SK-N-SH (cell line): ENCODE data around the gene CLCNKB. TPM values are rescaled to one million over a fixed set of nuclear protein-coding genes. Genes with fewer than 3 reads are reported as not detected.

ENCODE experiments used
- CTCF ChIA-PET: fragments of 300-600, 350-600 bp; formaldehyde crosslinking; extraction: SDS; loops from one replicate; lab custom pipeline; 2021; lab: Yijun Ruan, JAX
- POLR2A ChIA-PET: fragments of 350-600 bp; sonication (Branson Sonifier 250); formaldehyde crosslinking; extraction: SDS; loops from one replicate; lab custom pipeline; 2020; ENCODE audit warnings: antibody characterized with exemption, inconsistent platforms; lab: Yijun Ruan, JAX
- DNase-seq: peaks from one replicate; pipeline ENCODE4 v3.0.0; 2012
- H2AFZ ChIP-seq: fragments of 200-600 bp; sonication (generic); 2 replicates; pipeline ENCODE4 v1.8.1; 2016; ENCODE audit warnings: antibody characterized with exemption, mild to moderate bottlenecking, low read depth
- H3F3A ChIP-seq: fragments of 200-600 bp; sonication (generic); replicated peaks from 2 replicates; pipeline ENCODE3; 2016; ENCODE audit warnings: antibody characterized with exemption, mild to moderate bottlenecking; ENCODE audit not compliant: insufficient read depth
- H3K27ac ChIP-seq, 2 experiments: fragments of 200-500 bp in 1 of 2; fragments of 200-600 bp in 1 of 2; sonication (Bioruptor generic) in 1 of 2; sonication (generic), shearing (Covaris generic) in 1 of 2; 2 replicates each; pipeline versions ENCODE4 v1.5.1 to v1.6.1; 2014 to 2016; ENCODE audit warnings: low read depth in 2 of 2, inconsistent platforms in 1 of 2, low read length in 1 of 2, mild to moderate bottlenecking in 1 of 2, mixed read lengths in 1 of 2
- H3K27me3 ChIP-seq: fragments of 200-600 bp; sonication (generic), shearing (Covaris generic); 2 replicates; pipeline ENCODE4 v1.6.1; 2016; ENCODE audit warnings: mixed run types; ENCODE audit not compliant: insufficient read depth
- H3K36me3 ChIP-seq, 2 experiments: fragments of 200-500 bp in 1 of 2; fragments of 200-600 bp in 1 of 2; sonication (Bioruptor generic) in 1 of 2; sonication (generic) in 1 of 2; replicated peaks in 1 of 2; 2 replicates each; pipeline versions ENCODE3 to v1.5.1; 2014 to 2016; ENCODE audit warnings: low read length in 1 of 2, mild to moderate bottlenecking in 1 of 2; ENCODE audit not compliant: insufficient read depth in 2 of 2, control insufficient read depth in 1 of 2
- H3K4me1 ChIP-seq, 2 experiments: fragments of 200-500 bp in 1 of 2; fragments of 200-600 bp in 1 of 2; sonication (Bioruptor generic) in 1 of 2; sonication (generic), shearing (Covaris generic) in 1 of 2; 2 replicates each; pipeline versions ENCODE4 v1.5.1 to v1.6.1; 2014 to 2016; ENCODE audit warnings: low read depth in 1 of 2, low read length in 1 of 2, mixed run types in 1 of 2; ENCODE audit not compliant: insufficient read depth in 2 of 2, control insufficient read depth in 1 of 2
- H3K4me2 ChIP-seq: fragments of 200-600 bp; sonication (generic), shearing (Covaris generic); 2 replicates; pipeline ENCODE4 v1.6.1; 2017; ENCODE audit warnings: mixed run types
- H3K4me3 ChIP-seq, 2 experiments: fragments of 200-500 bp in 1 of 2; fragments of 200-600 bp in 1 of 2; sonication (Bioruptor generic) in 1 of 2; sonication (generic), shearing (Covaris generic) in 1 of 2; 2 replicates each; pipeline versions ENCODE4 v1.5.1 to v1.8.1; 2014 to 2016; ENCODE audit warnings: low read depth in 2 of 2, inconsistent platforms in 1 of 2, low read length in 1 of 2, mild to moderate bottlenecking in 1 of 2, mixed read lengths in 1 of 2, moderate library complexity in 1 of 2
- H3K79me2 ChIP-seq: fragments of 200-600 bp; sonication (generic); 2 replicates; pipeline ENCODE4 v1.8.1; 2017; ENCODE audit warnings: mild to moderate bottlenecking; ENCODE audit not compliant: insufficient read depth
- H3K9ac ChIP-seq: fragments of 200-600 bp; sonication (generic); 2 replicates; pipeline ENCODE4 v1.6.1; 2017; ENCODE audit warnings: mixed run types
- H3K9me2 ChIP-seq: fragments of 200-600 bp; sonication (generic); 2 replicates; pipeline ENCODE4 v1.6.1; 2017; ENCODE audit warnings: mixed run types
- H3K9me3 ChIP-seq: fragments of 200-600 bp; sonication (generic); 2 replicates; pipeline ENCODE4 v1.6.1; 2017; ENCODE audit warnings: mixed run types, mild to moderate bottlenecking, moderate library complexity
- H4K20me1 ChIP-seq: fragments of 200-600 bp; sonication (generic); 2 replicates; pipeline ENCODE4 v1.6.1; 2017; ENCODE audit warnings: mild to moderate bottlenecking, mixed run types; ENCODE audit not compliant: insufficient read depth
- EP300 ChIP-seq, 2 experiments: IDR thresholded peaks; 2 replicates each; pipeline versions ENCODE4 v1.4.0 to v1.6.1; 2012; ENCODE audit warnings: borderline replicate concordance in 1 of 2, low read depth in 1 of 2, low read length in 1 of 2
- FOXJ3 ChIP-seq: sonication (generic); formaldehyde crosslinking; IDR thresholded peaks from 2 replicates; pipeline ENCODE4 v1.5.1; 2020; ENCODE audit warnings: mild to moderate bottlenecking, missing genetic modification reagents
- FOXM1 ChIP-seq: IDR thresholded peaks from 2 replicates; pipeline ENCODE4 v1.4.0; 2012; ENCODE audit warnings: low read depth, mild to moderate bottlenecking
- MEF2A ChIP-seq: IDR thresholded peaks from 2 replicates; pipeline ENCODE4 v1.4.0; 2012; ENCODE audit warnings: low read depth, borderline replicate concordance
- MXI1 ChIP-seq: IDR thresholded peaks from 2 replicates; pipeline ENCODE4 v1.6.1; 2012; ENCODE audit warnings: mild to moderate bottlenecking, low read depth, low read length, improper control_type of control experiment
- NFIC ChIP-seq: IDR thresholded peaks from 2 replicates; pipeline ENCODE4 v1.4.0; 2012; ENCODE audit warnings: borderline replicate concordance
- NRF1 ChIP-seq: IDR thresholded peaks from 2 replicates; pipeline ENCODE4 v1.6.1; 2012; ENCODE audit warnings: low read depth, mild to moderate bottlenecking, low read length
- POLR2AphosphoS5 ChIP-seq: IDR thresholded peaks from 2 replicates; pipeline ENCODE4 v1.6.1; 2012; ENCODE audit warnings: low read depth, low read length
- RAD21 ChIP-seq: IDR thresholded peaks from 2 replicates; pipeline ENCODE4 v1.6.1; 2012; ENCODE audit warnings: mild to moderate bottlenecking, low read length
- SMC3 ChIP-seq: IDR thresholded peaks from 2 replicates; pipeline ENCODE4 v1.6.1; 2012; ENCODE audit warnings: low read depth, low read length, improper control_type of control experiment
- TCF12 ChIP-seq: IDR thresholded peaks from 2 replicates; pipeline ENCODE4 v1.4.0; 2012
- YY1 ChIP-seq: IDR thresholded peaks from 2 replicates; pipeline ENCODE4 v1.4.0; 2012; ENCODE audit warnings: low read depth, mild to moderate bottlenecking
- WGBS: methylation state at CpG from one replicate; pipeline ENCODE4 v1.1.6; 2017; ENCODE audit warnings: low lambda C conversion rate; 5-methylcytosine and 5-hydroxymethylcytosine counted together
- polyA plus RNA-seq, 3 experiments: library from polyadenylated mRNA; depleted of rRNA; stranded (reverse); fragments of >200 nt; gene quantifications; 2 replicates each; pipeline ENCODE4 v1.2.3, GENCODE V29; 2012
- TF ChIP-seq, protein P1 (sequence below): IDR thresholded peaks from 2 replicates; pipeline ENCODE4; 2012
- TF ChIP-seq, protein P2 (sequence below): IDR thresholded peaks from 2 replicates; pipeline ENCODE4 v1.6.1; 2012; ENCODE audit warnings: mild to moderate bottlenecking, low read depth, low read length, moderate library complexity
- TF ChIP-seq, protein P3 (sequence below): IDR thresholded peaks from 2 replicates; pipeline ENCODE4 v1.4.0; 2012; ENCODE audit warnings: low read depth

The CLCNKB gene
- polyA plus RNA-seq, 1 of the 3 experiments (the other 2 are of a cell fraction): 0.41 TPM

DNA sequence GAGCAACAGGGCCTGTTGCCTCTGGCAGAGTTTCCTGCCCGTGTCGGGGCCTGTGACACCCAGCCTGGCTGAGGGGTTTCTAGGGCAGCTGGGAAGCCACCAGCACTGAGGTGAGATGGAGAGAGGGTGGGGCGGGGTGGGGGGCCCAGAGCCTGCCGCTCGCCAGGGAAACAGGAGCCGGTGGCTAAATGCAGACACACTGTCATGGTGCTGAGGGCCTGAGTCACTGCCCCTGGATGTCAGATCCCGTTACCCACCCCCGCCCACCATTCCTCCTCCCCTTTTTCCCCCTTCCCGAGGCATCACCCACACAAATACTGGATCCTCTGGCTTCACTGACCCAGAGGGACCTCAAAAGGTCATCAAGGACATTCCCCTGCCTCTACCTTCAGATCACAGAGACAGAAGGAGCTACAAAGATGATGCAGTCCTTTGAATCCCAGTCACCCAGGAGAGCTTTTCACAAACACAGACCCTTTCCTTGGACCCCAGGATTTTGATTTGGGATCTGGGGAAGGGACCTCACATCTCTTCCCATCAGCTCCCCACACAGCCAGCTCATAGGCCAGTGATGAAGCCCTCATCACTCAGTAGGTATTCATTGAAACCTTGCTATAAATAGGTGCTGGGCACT is 23.8 kb upstream of the CLCNKB start:
- peak; percentile 59 for DNase-seq
- Histone ChIP-seq H3K36me3 (no peaks in the 10 kb centered on the region), H3K9me3 (no peaks in the 10 kb centered on the region), H3K79me2 (no peaks in the 10 kb centered on the region), H2AFZ (no peak overlapping the region), H3K4me2 (0 out of 2 replicates have a peak overlapping the region, but pooled peaks have one; percentile 19), H4K20me1 (no peaks in the 10 kb centered on the region), H3K9me2 (no peaks in the 10 kb centered on the region), H3K4me3 (no peak overlapping the region), H3K4me1 (peaks cover 10 to 45% of the 10 kb centered on the region in 2 experiments; a peak in 2 of 4 replicates), H3K9ac (no peak overlapping the region), H3F3A (no peaks in the 10 kb centered on the region), H3K27me3 (no peaks in the 10 kb centered on the region), H3K27ac (no peak overlapping the region; a peak in 1 of 4 replicates)
- TF ChIP-seq FOXM1 (no peak), YY1 (no peak), EP300 (IDR thresholded peaks at IDR 0.05; ENCODE audit: borderline replicate concordance in 1 of 2, low read depth in 1 of 2, low read length in 1 of 2) (no peak), FOXJ3 (no peak), MXI1 (no peak), TCF12 (no peak), RAD21 (no peak), NFIC (no peak), POLR2AphosphoS5 (no peak), MEF2A (no peak), NRF1 (no peak), SMC3 (no peak)
- TF ChIP-seq, protein P1, sequence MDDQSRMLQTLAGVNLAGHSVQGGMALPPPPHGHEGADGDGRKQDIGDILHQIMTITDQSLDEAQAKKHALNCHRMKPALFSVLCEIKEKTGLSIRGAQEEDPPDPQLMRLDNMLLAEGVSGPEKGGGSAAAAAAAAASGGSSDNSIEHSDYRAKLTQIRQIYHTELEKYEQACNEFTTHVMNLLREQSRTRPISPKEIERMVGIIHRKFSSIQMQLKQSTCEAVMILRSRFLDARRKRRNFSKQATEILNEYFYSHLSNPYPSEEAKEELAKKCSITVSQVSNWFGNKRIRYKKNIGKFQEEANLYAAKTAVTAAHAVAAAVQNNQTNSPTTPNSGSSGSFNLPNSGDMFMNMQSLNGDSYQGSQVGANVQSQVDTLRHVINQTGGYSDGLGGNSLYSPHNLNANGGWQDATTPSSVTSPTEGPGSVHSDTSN: no peak
- TF ChIP-seq, protein P2, sequence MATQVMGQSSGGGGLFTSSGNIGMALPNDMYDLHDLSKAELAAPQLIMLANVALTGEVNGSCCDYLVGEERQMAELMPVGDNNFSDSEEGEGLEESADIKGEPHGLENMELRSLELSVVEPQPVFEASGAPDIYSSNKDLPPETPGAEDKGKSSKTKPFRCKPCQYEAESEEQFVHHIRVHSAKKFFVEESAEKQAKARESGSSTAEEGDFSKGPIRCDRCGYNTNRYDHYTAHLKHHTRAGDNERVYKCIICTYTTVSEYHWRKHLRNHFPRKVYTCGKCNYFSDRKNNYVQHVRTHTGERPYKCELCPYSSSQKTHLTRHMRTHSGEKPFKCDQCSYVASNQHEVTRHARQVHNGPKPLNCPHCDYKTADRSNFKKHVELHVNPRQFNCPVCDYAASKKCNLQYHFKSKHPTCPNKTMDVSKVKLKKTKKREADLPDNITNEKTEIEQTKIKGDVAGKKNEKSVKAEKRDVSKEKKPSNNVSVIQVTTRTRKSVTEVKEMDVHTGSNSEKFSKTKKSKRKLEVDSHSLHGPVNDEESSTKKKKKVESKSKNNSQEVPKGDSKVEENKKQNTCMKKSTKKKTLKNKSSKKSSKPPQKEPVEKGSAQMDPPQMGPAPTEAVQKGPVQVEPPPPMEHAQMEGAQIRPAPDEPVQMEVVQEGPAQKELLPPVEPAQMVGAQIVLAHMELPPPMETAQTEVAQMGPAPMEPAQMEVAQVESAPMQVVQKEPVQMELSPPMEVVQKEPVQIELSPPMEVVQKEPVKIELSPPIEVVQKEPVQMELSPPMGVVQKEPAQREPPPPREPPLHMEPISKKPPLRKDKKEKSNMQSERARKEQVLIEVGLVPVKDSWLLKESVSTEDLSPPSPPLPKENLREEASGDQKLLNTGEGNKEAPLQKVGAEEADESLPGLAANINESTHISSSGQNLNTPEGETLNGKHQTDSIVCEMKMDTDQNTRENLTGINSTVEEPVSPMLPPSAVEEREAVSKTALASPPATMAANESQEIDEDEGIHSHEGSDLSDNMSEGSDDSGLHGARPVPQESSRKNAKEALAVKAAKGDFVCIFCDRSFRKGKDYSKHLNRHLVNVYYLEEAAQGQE: no peak
- TF ChIP-seq, protein P3, sequence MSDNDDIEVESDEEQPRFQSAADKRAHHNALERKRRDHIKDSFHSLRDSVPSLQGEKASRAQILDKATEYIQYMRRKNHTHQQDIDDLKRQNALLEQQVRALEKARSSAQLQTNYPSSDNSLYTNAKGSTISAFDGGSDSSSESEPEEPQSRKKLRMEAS: no peak
- POLR2A ChIA-PET: no interaction called here
- WGBS: 25% methylated on average over 4 of the region's 9 CpGs
- CTCF ChIA-PET: interaction anchor here (0.7 to 2.9 kb wide), 7 partner anchors 10 to 228 kb away, joined by 3 to 22 read pairs (median 6); partner anchors contain the start of gene CLCNKB
